Type B pancreatic cell (in vitro differentiated cells): ENCODE measurements around the gene GPM6B. TPM values are rescaled to one million over a fixed set of nuclear protein-coding genes. Genes with fewer than 3 reads are reported as not detected.
A peak's percentile ranks its signal among the peaks of the same experiment; 100 is the strongest.

Experiments
- DNase-seq: peaks from one replicate; pipeline ENCODE4 v3.0.0; 2021; ENCODE audit warnings: mixed read lengths; ENCODE audit not compliant: unreplicated experiment; ENCODE audit errors: extremely low spot score
- H3K27ac Mint-ChIP-seq: 2 replicates; pipeline ENCODE4 v1.8.0; 2021; ENCODE audit warnings: mild to moderate bottlenecking, mixed read lengths
- H3K27me3 Mint-ChIP-seq: 2 replicates; pipeline ENCODE4 v1.8.0; 2021; ENCODE audit warnings: mixed read lengths
- H3K36me3 Mint-ChIP-seq: 2 replicates; pipeline ENCODE4 v1.8.0; 2021; ENCODE audit warnings: mixed read lengths
- H3K4me1 Mint-ChIP-seq: one replicate; pipeline ENCODE4 v1.8.0; 2021; ENCODE audit warnings: mixed read lengths; ENCODE audit not compliant: unreplicated experiment
- H3K4me3 Mint-ChIP-seq: 2 replicates; pipeline ENCODE4 v1.8.0; 2021; ENCODE audit warnings: mild to moderate bottlenecking, mixed read lengths
- H3K9me3 Mint-ChIP-seq: 2 replicates; pipeline ENCODE4 v1.8.0; 2021; ENCODE audit warnings: mixed read lengths
- CTCF ChIP-seq: fragments of 200-600 bp; sonication (generic); conservative IDR thresholded peaks from 2 replicates; pipeline ENCODE4 v1.5.0; 2021; ENCODE audit warnings: antibody characterized with exemption, mild to moderate bottlenecking
- total RNA-seq: library from RNA; stranded (reverse); gene quantifications from 2 replicates; pipeline ENCODE4 v1.2.1, GENCODE V29; 2021; ENCODE audit warnings: low replicate concordance

Gene GPM6B
- total RNA-seq, 1 donor from 2014 or later = 17.3 TPM

DNA sequence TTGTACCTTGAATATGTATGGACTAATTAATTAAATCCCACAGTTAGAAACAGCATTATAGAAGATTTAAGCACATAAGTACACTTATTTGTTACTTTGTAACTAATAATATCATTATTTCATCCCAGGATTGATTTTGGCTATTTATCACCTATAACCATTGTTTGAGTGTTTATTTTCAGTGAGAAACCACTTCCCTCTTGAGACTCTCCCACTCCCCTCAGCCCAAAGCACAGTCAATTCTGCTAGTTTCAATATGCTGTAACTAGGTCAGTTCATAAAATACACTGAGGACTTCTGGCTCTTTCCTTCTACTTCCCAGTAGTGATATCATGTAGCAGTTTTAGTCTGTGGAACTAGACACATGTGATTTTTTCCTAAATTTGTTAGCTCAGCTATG is 66.1 kb downstream of the GPM6B start:
- H3K36me3 Mint-ChIP-seq = peaks cover 6% of the 10 kb centered on the region

GRCh38 chrX:13750204-13750603 is 66.7 kb downstream of the GPM6B start:
- H3K27me3 Mint-ChIP-seq = no peaks in the 10 kb centered on the region
- peak; percentile 69 for TF ChIP-seq CTCF

More for the DNA sequence above, 66.1 kb downstream of the GPM6B start:
- Mint-ChIP-seq H3K9me3 (no peaks in the 10 kb centered on the region), H3K27ac (no peak overlapping the region), H3K4me3 (no peak overlapping the region), H3K4me1 (no peaks in the 10 kb centered on the region), H3K27me3 (no peaks in the 10 kb centered on the region)
- no peak for DNase-seq
- no peak for TF ChIP-seq CTCF

DNA sequence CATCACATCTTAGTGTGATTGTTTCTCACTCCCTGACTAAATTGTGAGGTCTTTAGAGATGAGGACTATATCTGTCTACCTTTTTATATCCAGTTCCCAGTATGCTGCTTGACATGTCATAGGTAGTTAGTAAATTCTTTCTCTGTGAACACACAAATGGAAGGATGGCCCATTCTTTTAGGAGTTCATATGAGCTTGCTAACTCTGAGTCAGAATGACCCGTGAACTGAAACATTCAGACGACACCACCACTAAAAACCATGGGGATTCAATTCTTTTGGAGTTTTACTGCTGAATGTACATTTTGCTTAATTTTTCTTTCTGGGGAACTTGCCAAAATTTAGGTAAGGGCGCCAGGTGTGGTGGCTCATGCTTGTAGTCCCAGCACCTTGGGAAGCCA is 68.4 kb downstream of the GPM6B start:
- H3K9me3 Mint-ChIP-seq = no peaks in the 10 kb centered on the region
- no peak for DNase-seq
- no peak overlapping the region for H3K27ac Mint-ChIP-seq
- TF ChIP-seq CTCF = no peak
- no peaks in the 10 kb centered on the region for H3K4me1 Mint-ChIP-seq
- H3K36me3 Mint-ChIP-seq = peaks cover 6% of the 10 kb centered on the region
- H3K27me3 Mint-ChIP-seq = no peaks in the 10 kb centered on the region
- H3K4me3 Mint-ChIP-seq = no peak overlapping the region

More at GRCh38 chrX:13750204-13750603, 66.7 kb downstream of the GPM6B start:
- Mint-ChIP-seq H3K9me3 (no peaks in the 10 kb centered on the region), H3K27ac (no peak overlapping the region), H3K36me3 (peaks cover 6% of the 10 kb centered on the region), H3K4me3 (no peak overlapping the region), H3K4me1 (no peaks in the 10 kb centered on the region)
- DNase-seq = no peak

- Mint-ChIP-seq H3K4me3 (no peak overlapping the region), H3K9me3 (no peaks in the 10 kb centered on the region), H3K27ac (no peak overlapping the region), H3K36me3 (peaks cover 6% of the 10 kb centered on the region), H3K4me1 (no peaks in the 10 kb centered on the region), H3K27me3 (no peaks in the 10 kb centered on the region)
- no peak for DNase-seq
- TF ChIP-seq CTCF = peak; percentile 62
Observed at GRCh38 chrX:13747836-13748235, 69.1 kb downstream of the GPM6B start.

GRCh38 chrX:13742397-13743176 is 74.3 kb downstream of the GPM6B start:
- Mint-ChIP-seq H3K4me1 (no peaks in the 10 kb centered on the region), H3K27ac (peak overlapping the region; percentile 68), H3K4me3 (no peak overlapping the region), H3K9me3 (no peaks in the 10 kb centered on the region), H3K36me3 (peaks cover 8% of the 10 kb centered on the region), H3K27me3 (no peaks in the 10 kb centered on the region)
- DNase-seq = no peak
- TF ChIP-seq CTCF = no peak
